Measurements from ENCODE around the gene EIF4EBP3. TPM values are rescaled to one million over a fixed set of nuclear protein-coding genes. Genes with fewer than 3 reads are reported as not detected.
A peak's percentile ranks its signal among the peaks of the same experiment; 100 is the strongest.

Gene EIF4EBP3
- total and polyA plus RNA-seq, 9 of the 15 experiments (the other 6 are each of a cell fraction or from before 2014, with no cell fraction given): 1.3 to 7.5 (median 3.8) TPM

DNA sequence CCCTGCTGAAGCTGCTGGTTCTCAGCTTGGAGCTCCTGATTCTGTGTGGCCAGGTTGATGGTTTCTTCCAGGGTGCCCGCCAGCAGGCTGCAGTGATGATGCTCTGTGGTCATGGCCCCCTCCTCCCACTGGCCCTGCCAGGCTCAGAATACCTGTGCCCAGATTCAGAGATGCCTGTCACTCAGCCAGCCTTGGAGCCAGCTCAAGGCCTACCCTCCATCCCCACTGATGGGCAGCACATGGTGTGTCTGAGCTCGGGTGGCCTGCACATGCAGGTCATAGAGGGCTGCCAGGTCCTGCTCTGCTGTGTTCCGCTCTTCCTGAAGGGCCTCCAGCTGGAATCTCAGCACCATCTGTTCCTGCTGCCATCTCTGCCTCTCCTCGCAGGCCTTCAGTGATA lies 22.6 kb downstream of the EIF4EBP3 start:
- Histone ChIP-seq H3K9me1 (ENCODE audit: control insufficient read depth, insufficient read depth, low read length) (no peaks in the 10 kb centered on the region), H3K36me3 (ENCODE audit: control insufficient read depth, insufficient read depth, low read length) (peaks cover 40% of the 10 kb centered on the region), H3K9me3 (replicated peaks; ENCODE audit: control insufficient read depth, insufficient read depth, low read depth, low read length) (no peaks in the 10 kb centered on the region), H2AFZ (ENCODE audit: low read depth, low read length) (no peak overlapping the region), H3K4me1 (replicated peaks in 1 of 2; ENCODE audit: control insufficient read depth in 2 of 2, insufficient read depth in 2 of 2, low read length in 2 of 2) (peaks cover 24 to 30% of the 10 kb centered on the region in 2 experiments; a peak in 4 of 5 replicates), H4K20me1 (replicated peaks; ENCODE audit: control insufficient read depth, insufficient read depth, low read length) (no peaks in the 10 kb centered on the region), H3K27ac (ENCODE audit: extremely low read depth, low read depth, low read length) (no peak overlapping the region), H3K9ac (ENCODE audit: insufficient read depth in 1 of 2, low read depth in 2 of 2, low read length in 2 of 2) (peak overlapping the region in 1 of 2 experiments; percentile 75; a peak in 2 of 4 replicates), H3K27me3 (ENCODE audit: control insufficient read depth in 2 of 2, insufficient read depth in 2 of 2, low read length in 2 of 2) (no peaks in the 10 kb centered on the region), H3K4me3 (no peak overlapping the region), H3K4me2 (ENCODE audit: insufficient read depth, low read length) (no peak overlapping the region), H3K79me2 (ENCODE audit: control insufficient read depth, insufficient read depth, low read length) (peaks cover 21% of the 10 kb centered on the region)
- no TSS peak for BruUV-seq (replicated peaks)
- intact Hi-C loops (cut with micrococcal nuclease): no loop called here
- WGBS (ENCODE audit: insufficient coverage, low coverage, missing lambda C conversion rate): 83% methylated on average over 4 of the region's 4 CpGs
- CTCF ChIA-PET (ENCODE audit: low intra/inter-chr PET ratio): no interaction called here
- POLR2A ChIA-PET: interaction anchor here (0.7 to 2.2 kb wide), 6 partner anchors 11 to 69 kb away, joined by 3 to 8 read pairs (median 4); no protein-coding TSS in a partner anchor
- FAIRE-seq: no peak
- ATAC-seq: no peak
- TF ChIP-seq, protein P1, sequence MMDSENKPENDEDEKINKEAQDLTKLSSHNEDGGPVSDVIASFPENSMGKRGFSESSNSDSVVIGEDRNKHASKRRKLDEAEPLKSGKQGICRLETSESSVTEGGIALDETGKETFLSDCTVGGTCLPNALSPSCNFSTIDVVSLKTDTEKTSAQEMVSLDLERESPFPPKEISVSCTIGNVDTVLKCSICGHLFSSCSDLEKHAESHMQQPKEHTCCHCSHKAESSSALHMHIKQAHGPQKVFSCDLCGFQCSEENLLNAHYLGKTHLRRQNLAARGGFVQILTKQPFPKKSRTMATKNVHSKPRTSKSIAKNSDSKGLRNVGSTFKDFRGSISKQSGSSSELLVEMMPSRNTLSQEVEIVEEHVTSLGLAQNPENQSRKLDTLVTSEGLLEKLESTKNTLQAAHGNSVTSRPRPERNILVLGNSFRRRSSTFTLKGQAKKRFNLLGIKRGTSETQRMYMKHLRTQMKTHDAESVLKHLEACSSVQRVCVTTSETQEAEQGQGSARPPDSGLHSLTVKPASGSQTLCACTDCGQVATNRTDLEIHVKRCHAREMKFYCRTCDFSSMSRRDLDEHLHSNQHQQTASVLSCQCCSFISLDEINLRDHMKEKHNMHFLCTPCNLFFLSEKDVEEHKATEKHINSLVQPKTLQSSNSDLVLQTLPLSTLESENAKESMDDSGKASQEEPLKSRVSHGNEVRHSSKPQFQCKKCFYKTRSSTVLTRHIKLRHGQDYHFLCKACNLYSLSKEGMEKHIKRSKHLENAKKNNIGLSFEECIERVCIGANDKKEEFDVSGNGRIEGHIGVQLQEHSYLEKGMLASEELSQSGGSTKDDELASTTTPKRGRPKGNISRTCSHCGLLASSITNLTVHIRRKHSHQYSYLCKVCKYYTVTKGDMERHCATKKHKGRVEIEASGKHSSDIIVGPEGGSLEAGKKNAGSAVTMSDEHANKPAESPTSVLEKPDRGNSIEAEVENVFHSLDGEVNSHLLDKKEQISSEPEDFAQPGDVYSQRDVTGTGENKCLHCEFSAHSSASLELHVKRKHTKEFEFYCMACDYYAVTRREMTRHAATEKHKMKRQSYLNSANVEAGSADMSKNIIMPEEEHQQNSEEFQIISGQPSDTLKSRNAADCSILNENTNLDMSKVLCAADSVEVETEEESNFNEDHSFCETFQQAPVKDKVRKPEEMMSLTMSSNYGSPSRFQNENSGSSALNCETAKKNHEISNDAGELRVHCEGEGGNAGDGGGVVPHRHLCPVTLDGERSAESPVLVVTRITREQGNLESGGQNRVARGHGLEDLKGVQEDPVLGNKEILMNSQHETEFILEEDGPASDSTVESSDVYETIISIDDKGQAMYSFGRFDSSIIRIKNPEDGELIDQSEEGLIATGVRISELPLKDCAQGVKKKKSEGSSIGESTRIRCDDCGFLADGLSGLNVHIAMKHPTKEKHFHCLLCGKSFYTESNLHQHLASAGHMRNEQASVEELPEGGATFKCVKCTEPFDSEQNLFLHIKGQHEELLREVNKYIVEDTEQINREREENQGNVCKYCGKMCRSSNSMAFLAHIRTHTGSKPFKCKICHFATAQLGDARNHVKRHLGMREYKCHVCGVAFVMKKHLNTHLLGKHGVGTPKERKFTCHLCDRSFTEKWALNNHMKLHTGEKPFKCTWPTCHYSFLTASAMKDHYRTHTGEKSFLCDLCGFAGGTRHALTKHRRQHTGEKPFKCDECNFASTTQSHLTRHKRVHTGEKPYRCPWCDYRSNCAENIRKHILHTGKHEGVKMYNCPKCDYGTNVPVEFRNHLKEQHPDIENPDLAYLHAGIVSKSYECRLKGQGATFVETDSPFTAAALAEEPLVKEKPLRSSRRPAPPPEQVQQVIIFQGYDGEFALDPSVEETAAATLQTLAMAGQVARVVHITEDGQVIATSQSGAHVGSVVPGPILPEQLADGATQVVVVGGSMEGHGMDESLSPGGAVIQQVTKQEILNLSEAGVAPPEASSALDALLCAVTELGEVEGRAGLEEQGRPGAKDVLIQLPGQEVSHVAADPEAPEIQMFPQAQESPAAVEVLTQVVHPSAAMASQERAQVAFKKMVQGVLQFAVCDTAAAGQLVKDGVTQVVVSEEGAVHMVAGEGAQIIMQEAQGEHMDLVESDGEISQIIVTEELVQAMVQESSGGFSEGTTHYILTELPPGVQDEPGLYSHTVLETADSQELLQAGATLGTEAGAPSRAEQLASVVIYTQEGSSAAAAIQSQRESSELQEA (IDR thresholded peaks at IDR 0.05; ENCODE audit: low read depth): no peak
- TF ChIP-seq SRSF7 (optimal IDR thresholded peaks at IDR 0.05; ENCODE audit: low read depth, low read length) (no peak), POLR2H (tag; IDR thresholded peaks at IDR 0.05; ENCODE audit: low read depth) (no peak), POLR2G (IDR thresholded peaks at IDR 0.05; ENCODE audit: low read depth, low read length) (peak; percentile 47)
- peak in 1 of 4 experiments; percentile 5 for DNase-seq (ENCODE audit: extremely low read depth in 1 of 4, low spot score in 3 of 4)
- in situ Hi-C loops (cut with MboI): no loop called here
